Fibroblast of lung (primary cell): ENCODE data around the gene ATXN1. TPM values are rescaled to one million over a fixed set of nuclear protein-coding genes. Genes with fewer than 3 reads are reported as not detected.

Source experiments
- DNase-seq, 2 donors: peaks; one replicate each; pipeline versions ENCODE4 v3.0.0 to v3.0.0-alpha.2; 2010; ENCODE audit warnings: low read depth in 2 of 2
- H2AFZ ChIP-seq: 2 replicates; pipeline ENCODE4 v1.5.1; 2012; ENCODE audit warnings: low read length, control low read depth, inconsistent platforms
- H3K27ac ChIP-seq: 2 replicates; pipeline ENCODE4 v1.5.1; 2011; ENCODE audit warnings: low read length, control low read depth; ENCODE audit not compliant: insufficient read depth
- H3K27me3 ChIP-seq: 2 replicates; pipeline ENCODE4 v1.5.1; 2011; ENCODE audit warnings: mild to moderate bottlenecking, low read length; ENCODE audit not compliant: control insufficient read depth, insufficient read depth
- H3K36me3 ChIP-seq: 2 replicates; pipeline ENCODE4 v1.5.1; 2011; ENCODE audit warnings: low read length; ENCODE audit not compliant: control insufficient read depth, insufficient read depth
- H3K4me1 ChIP-seq: 2 replicates; pipeline ENCODE4 v1.5.1; 2011; ENCODE audit warnings: low read length; ENCODE audit not compliant: control insufficient read depth, insufficient read depth; ENCODE audit errors: extremely low read depth
- H3K4me2 ChIP-seq: 2 replicates; pipeline ENCODE4 v1.5.1; 2011; ENCODE audit warnings: low read length, control low read depth; ENCODE audit not compliant: insufficient read depth; ENCODE audit errors: extremely low read depth
- H3K4me3 ChIP-seq, 4 experiments: fragments of 200-600 bp in 1 of 4; sonication (generic) in 1 of 4; replicated peaks in 1 of 4; 2 replicates each; pipeline ENCODE4 v1.5.1; 2011 to 2016; ENCODE audit warnings: low read length in 4 of 4, low read depth in 3 of 4, mild to moderate bottlenecking in 3 of 4, control low read depth in 2 of 4, inconsistent platforms in 1 of 4, mixed read lengths in 1 of 4; ENCODE audit not compliant: insufficient read depth in 1 of 4; ENCODE audit errors: control extremely low read depth in 1 of 4
- H3K79me2 ChIP-seq: 2 replicates; pipeline ENCODE4 v1.5.1; 2012; ENCODE audit warnings: mild to moderate bottlenecking, low read length, inconsistent platforms; ENCODE audit not compliant: control insufficient read depth, insufficient read depth
- H3K9ac ChIP-seq: 2 replicates; pipeline ENCODE4 v1.5.1; 2011; ENCODE audit warnings: mild to moderate bottlenecking, low read length, control low read depth; ENCODE audit not compliant: insufficient read depth
- H3K9me3 ChIP-seq: 2 replicates; pipeline ENCODE4 v1.5.1; 2012; ENCODE audit warnings: low read depth, low read length; ENCODE audit not compliant: control insufficient read depth, insufficient read depth
- H4K20me1 ChIP-seq: 2 replicates; pipeline ENCODE4 v1.5.1; 2011; ENCODE audit warnings: low read length; ENCODE audit not compliant: control insufficient read depth, insufficient read depth; ENCODE audit errors: extremely low read depth
- CTCF ChIP-seq, 2 donors: IDR thresholded peaks in 1 of 2; conservative IDR thresholded peaks in 1 of 2; 1 replicate in 1 of 2; 2 replicates in 1 of 2; pipeline ENCODE4 v1.5.1; 2011 to 2012; ENCODE audit warnings: low read length in 2 of 2, control low read depth in 1 of 2, inconsistent platforms in 1 of 2, low read depth in 1 of 2, mild to moderate bottlenecking in 1 of 2
- EZH2 ChIP-seq: IDR thresholded peaks from 2 replicates; pipeline ENCODE4 v1.5.1; 2012; ENCODE audit warnings: low read length, control low read depth, mild to moderate bottlenecking; ENCODE audit errors: missing control alignments
- polyA plus RNA-seq, 2 donors: library from polyadenylated mRNA; depleted of rRNA in 1 of 2; stranded (reverse) in 1 of 2; unstranded in 1 of 2; fragments of >200 nt; gene quantifications; 2 replicates each; pipeline ENCODE4 v1.2.1, GENCODE V29; 2011 to 2012; ENCODE audit warnings: missing spikeins in 1 of 2
- total RNA-seq: library from RNA; depleted of rRNA; stranded (reverse); fragments of >200 nt; gene quantifications from 2 replicates; pipeline ENCODE4 v1.2.1, GENCODE V29; 2014

The ATXN1 gene
- total and polyA plus RNA-seq, 2 donors (not counting 1 experiment from before 2014, with no cell fraction given) = 15.8 to 40.5 TPM

- no peak overlapping the region for H2AFZ ChIP-seq
- H3K4me1 ChIP-seq = no peaks in the 10 kb centered on the region
- H3K36me3 ChIP-seq = peaks cover 1% of the 10 kb centered on the region
- H3K27me3 ChIP-seq = no peaks in the 10 kb centered on the region
- no peak overlapping the region for H3K27ac ChIP-seq
- no peaks in the 10 kb centered on the region for H4K20me1 ChIP-seq
- H3K9me3 ChIP-seq = no peaks in the 10 kb centered on the region
- no peak overlapping the region for H3K9ac ChIP-seq
- no peaks in the 10 kb centered on the region for H3K79me2 ChIP-seq
- TF ChIP-seq EZH2 = no peak
- no peak for TF ChIP-seq CTCF (conservative IDR thresholded peaks at IDR 0.05 in 1 of 2, IDR thresholded peaks at IDR 0.05 in 1 of 2; ENCODE audit: low read depth in 1 of 2, low read length in 2 of 2)
- H3K4me2 ChIP-seq = no peak overlapping the region
- H3K4me3 ChIP-seq = no peak overlapping the region
- no peak for DNase-seq
Observed at GRCh38 chr6:16483315-16483875, 277.9 kb downstream of the ATXN1 start.

GRCh38 chr6:16482702-16483314 lies 278.5 kb downstream of the ATXN1 start:
- H3K4me2 ChIP-seq = no peak overlapping the region
- H3K27me3 ChIP-seq = no peaks in the 10 kb centered on the region
- H2AFZ ChIP-seq = no peak overlapping the region
- no peaks in the 10 kb centered on the region for H3K9me3 ChIP-seq
- TF ChIP-seq CTCF (conservative IDR thresholded peaks at IDR 0.05 in 1 of 2, IDR thresholded peaks at IDR 0.05 in 1 of 2; ENCODE audit: low read depth in 1 of 2, low read length in 2 of 2) = no peak
- no peak for TF ChIP-seq EZH2
- no peak overlapping the region for H3K27ac ChIP-seq
- no peak overlapping the region for H3K4me3 ChIP-seq
- no peak overlapping the region for H3K9ac ChIP-seq
- DNase-seq = no peak
- no peaks in the 10 kb centered on the region for H4K20me1 ChIP-seq
- H3K36me3 ChIP-seq = peaks cover 1% of the 10 kb centered on the region
- no peaks in the 10 kb centered on the region for H3K4me1 ChIP-seq
- H3K79me2 ChIP-seq = no peaks in the 10 kb centered on the region

GRCh38 chr6:16481697-16482399 lies 279.4 kb downstream of the ATXN1 start:
- H4K20me1 ChIP-seq = no peaks in the 10 kb centered on the region
- no peak overlapping the region for H3K27ac ChIP-seq
- no peak overlapping the region for H3K4me3 ChIP-seq
- TF ChIP-seq EZH2 (no peak), CTCF (conservative IDR thresholded peaks at IDR 0.05 in 1 of 2, IDR thresholded peaks at IDR 0.05 in 1 of 2; ENCODE audit: low read depth in 1 of 2, low read length in 2 of 2) (no peak)
- peaks cover 1% of the 10 kb centered on the region for H3K36me3 ChIP-seq
- H3K9ac ChIP-seq = no peak overlapping the region
- no peaks in the 10 kb centered on the region for H3K27me3 ChIP-seq
- H3K4me2 ChIP-seq = no peak overlapping the region
- DNase-seq = no peak
- no peak overlapping the region for H2AFZ ChIP-seq
- no peaks in the 10 kb centered on the region for H3K4me1 ChIP-seq
- no peaks in the 10 kb centered on the region for H3K79me2 ChIP-seq
- H3K9me3 ChIP-seq = no peaks in the 10 kb centered on the region
